PC-9 (cell line): ENCODE results near the gene CFAP74.

Source experiments
- EZH2 ChIP-seq: fragments of 200-600 bp; sonication (generic); IDR thresholded peaks from 2 replicates; pipeline ENCODE4 v1.8.0; 2017; ENCODE audit warnings: antibody characterized with exemption, low read depth
- TF ChIP-seq, protein P1 (sequence below): fragments of 200-600 bp; sonication (generic); conservative IDR thresholded peaks from 2 replicates; pipeline ENCODE4 v1.6.1; 2017; ENCODE audit warnings: mixed run types, antibody characterized with exemption, mild to moderate bottlenecking, moderate library complexity

DNA sequence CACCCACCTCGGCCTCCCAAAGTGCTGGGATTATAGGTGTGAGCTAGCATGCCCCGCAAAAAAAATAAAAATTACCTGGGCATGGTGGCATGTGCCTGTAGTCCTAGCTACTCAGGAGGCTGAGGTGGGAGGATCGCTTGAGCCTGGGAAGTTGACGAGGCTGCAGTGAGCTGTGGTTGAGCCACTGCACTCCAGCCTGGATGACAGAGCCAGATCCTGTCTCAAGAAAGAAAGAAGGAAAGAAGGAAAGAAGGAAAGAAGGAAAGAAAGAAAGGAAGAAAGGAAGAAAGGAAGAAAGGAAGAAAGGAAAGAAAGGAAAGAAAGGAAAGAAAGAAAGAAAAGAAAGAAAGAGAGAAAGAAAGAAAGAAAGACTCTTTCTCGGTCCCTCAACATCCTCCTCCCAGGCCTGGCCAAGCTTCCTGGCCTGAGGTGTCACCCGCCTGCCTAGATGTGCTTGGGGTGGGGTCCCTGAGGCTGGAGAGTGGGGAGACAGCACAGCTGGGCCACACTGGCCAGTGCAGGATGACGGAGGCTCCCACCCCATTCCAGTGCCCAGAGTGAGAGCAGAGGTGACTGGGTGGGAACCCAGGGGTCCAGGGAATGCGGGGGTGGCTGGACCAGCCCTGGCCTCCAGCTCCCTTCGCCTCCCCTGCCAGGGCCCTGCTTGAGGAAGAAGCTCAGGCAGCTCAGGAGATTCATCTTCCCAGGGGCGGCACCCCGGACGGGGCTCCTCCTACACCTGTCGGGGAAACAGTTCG is 102.5 kb downstream of the CFAP74 start:
- TF ChIP-seq, protein P1, sequence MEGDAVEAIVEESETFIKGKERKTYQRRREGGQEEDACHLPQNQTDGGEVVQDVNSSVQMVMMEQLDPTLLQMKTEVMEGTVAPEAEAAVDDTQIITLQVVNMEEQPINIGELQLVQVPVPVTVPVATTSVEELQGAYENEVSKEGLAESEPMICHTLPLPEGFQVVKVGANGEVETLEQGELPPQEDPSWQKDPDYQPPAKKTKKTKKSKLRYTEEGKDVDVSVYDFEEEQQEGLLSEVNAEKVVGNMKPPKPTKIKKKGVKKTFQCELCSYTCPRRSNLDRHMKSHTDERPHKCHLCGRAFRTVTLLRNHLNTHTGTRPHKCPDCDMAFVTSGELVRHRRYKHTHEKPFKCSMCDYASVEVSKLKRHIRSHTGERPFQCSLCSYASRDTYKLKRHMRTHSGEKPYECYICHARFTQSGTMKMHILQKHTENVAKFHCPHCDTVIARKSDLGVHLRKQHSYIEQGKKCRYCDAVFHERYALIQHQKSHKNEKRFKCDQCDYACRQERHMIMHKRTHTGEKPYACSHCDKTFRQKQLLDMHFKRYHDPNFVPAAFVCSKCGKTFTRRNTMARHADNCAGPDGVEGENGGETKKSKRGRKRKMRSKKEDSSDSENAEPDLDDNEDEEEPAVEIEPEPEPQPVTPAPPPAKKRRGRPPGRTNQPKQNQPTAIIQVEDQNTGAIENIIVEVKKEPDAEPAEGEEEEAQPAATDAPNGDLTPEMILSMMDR: no peak
- TF ChIP-seq EZH2: no peak
